Caco-2 (cell line): ENCODE measurements around the gene EPYC. TPM values are rescaled to one million over a fixed set of nuclear protein-coding genes. Genes with fewer than 3 reads are reported as not detected.

Source experiments
- BruUV-seq: library from RNA; stranded (reverse); fragments of 400-500 nt; replicated peaks from 2 replicates; lab custom pipeline; 2021; lab: Mats Ljungman, UMichigan
- CTCF ChIA-PET: fragments of 300-600 bp; sonication (Branson Sonifier 250); formaldehyde crosslinking; loops from one replicate; lab custom pipeline; 2022; ENCODE audit warnings: antibody characterized with exemption; lab: Charles Lee
- POLR2A ChIA-PET: fragments of 300-600 bp; sonication (Branson Sonifier 250); formaldehyde crosslinking; loops from one replicate; lab custom pipeline; 2022; ENCODE audit warnings: antibody characterized with exemption; lab: Charles Lee
- DNase-seq, 2 experiments: peaks; one replicate each; pipeline versions ENCODE4 v3.0.0 to v3.0.0-alpha.2; 2020 to 2022
- H3K27me3 ChIP-seq: replicated peaks from 2 replicates; pipeline ENCODE4 v1.6.0; 2011; ENCODE audit warnings: low read length; ENCODE audit not compliant: control insufficient read depth, insufficient read depth
- H3K36me3 ChIP-seq: 2 replicates; pipeline ENCODE4 v1.5.1; 2011; ENCODE audit warnings: low read length; ENCODE audit not compliant: control insufficient read depth, insufficient read depth
- H3K4me1 ChIP-seq: fragments of 250-450 bp; sonication (Bioruptor Pico); 2 replicates; pipeline ENCODE4 v1.5.1; 2020; ENCODE audit warnings: mild to moderate bottlenecking
- H3K4me3 ChIP-seq: 2 replicates; pipeline ENCODE4 v1.5.1; 2011; ENCODE audit warnings: low read depth, mild to moderate bottlenecking, control low read depth, low read length
- H3K9me3 ChIP-seq: fragments of 250-450 bp; sonication (Bioruptor Pico); 2 replicates; pipeline ENCODE4 v1.5.1; 2020; ENCODE audit warnings: mild to moderate bottlenecking, moderate library complexity
- H3K27ac Mint-ChIP-seq: one replicate; pipeline ENCODE4 v1.8.0; 2022; ENCODE audit warnings: mixed read lengths; ENCODE audit not compliant: unreplicated experiment
- H3K27me3 Mint-ChIP-seq: one replicate; pipeline ENCODE4 v1.8.0; 2022; ENCODE audit warnings: mixed read lengths; ENCODE audit not compliant: insufficient read depth, unreplicated experiment
- H3K36me3 Mint-ChIP-seq: one replicate; pipeline ENCODE4 v1.8.0; 2022; ENCODE audit warnings: mild to moderate bottlenecking, mixed read lengths; ENCODE audit not compliant: insufficient read depth, unreplicated experiment
- H3K4me1 Mint-ChIP-seq: one replicate; pipeline ENCODE4 v1.8.0; 2022; ENCODE audit warnings: low read depth, mixed read lengths; ENCODE audit not compliant: unreplicated experiment
- H3K4me3 Mint-ChIP-seq: one replicate; pipeline ENCODE4 v1.8.0; 2022; ENCODE audit warnings: mild to moderate bottlenecking, moderate library complexity, mixed read lengths; ENCODE audit not compliant: unreplicated experiment
- H3K9me3 Mint-ChIP-seq: one replicate; pipeline ENCODE4 v1.8.0; 2022; ENCODE audit warnings: mixed read lengths; ENCODE audit not compliant: unreplicated experiment
- CTCF ChIP-seq, 2 experiments: fragments of 200-600 bp in 1 of 2; IDR thresholded peaks; 1 replicate in 1 of 2; 2 replicates in 1 of 2; pipeline versions ENCODE4 v1.5.1 to v1.8.0; 2011 to 2022; ENCODE audit warnings: antibody characterized with exemption in 1 of 2, control low read depth in 1 of 2, inconsistent platforms in 1 of 2, low read depth in 1 of 2, low read length in 1 of 2, mild to moderate bottlenecking in 1 of 2, moderate library complexity in 1 of 2; ENCODE audit not compliant: insufficient read depth in 1 of 2, severe bottlenecking in 1 of 2, unreplicated experiment in 1 of 2
- intact Hi-C: fragments of 100-400 bp; cut with micrococcal nuclease; formaldehyde crosslinking; loops from one replicate; pipeline ENCODE4 v1.10.0; 2022; ENCODE audit not compliant: unreplicated experiment
- total RNA-seq: library from RNA; stranded (reverse); gene quantifications from 2 replicates; pipeline ENCODE4 v1.2.3, GENCODE V29; 2022

Gene EPYC
- total RNA-seq, 1 experiment from 2014 or later, result not detected

- TF ChIP-seq CTCF (IDR thresholded peaks at IDR 0.05; ENCODE audit: insufficient read depth in 1 of 2, low read depth in 1 of 2, low read length in 1 of 2, severe bottlenecking in 1 of 2, unreplicated experiment in 1 of 2), result no peak
- Histone ChIP-seq H3K36me3 (no peaks in the 10 kb centered on the region), H3K27me3 (no peaks in the 10 kb centered on the region), H3K4me1 (no peaks in the 10 kb centered on the region), H3K9me3 (no peaks in the 10 kb centered on the region), H3K4me3 (no peak overlapping the region)
- Mint-ChIP-seq H3K27ac (no peak overlapping the region), H3K27me3 (peaks cover 5% of the 10 kb centered on the region), H3K4me1 (no peaks in the 10 kb centered on the region), H3K36me3 (no peaks in the 10 kb centered on the region), H3K4me3 (no peak overlapping the region), H3K9me3 (no peaks in the 10 kb centered on the region)
- BruUV-seq, result no TSS peak
- intact Hi-C loops, result no loop called here
- POLR2A ChIA-PET, result no interaction called here
- CTCF ChIA-PET, result no interaction called here
- no peak for DNase-seq
Measured at GRCh38 chr12:91017043-91017442, 12.3 kb upstream of the EPYC start.

GRCh38 chr12:91009319-91009950 lies 4.7 kb upstream of the EPYC start:
- CTCF ChIA-PET, result no interaction called here
- no peak overlapping the region for H3K4me3 Mint-ChIP-seq
- TF ChIP-seq CTCF (IDR thresholded peaks at IDR 0.05; ENCODE audit: insufficient read depth in 1 of 2, low read depth in 1 of 2, low read length in 1 of 2, severe bottlenecking in 1 of 2, unreplicated experiment in 1 of 2), result no peak
- H3K36me3 ChIP-seq, result no peaks in the 10 kb centered on the region
- H3K4me3 ChIP-seq, result no peak overlapping the region
- no peaks in the 10 kb centered on the region for H3K4me1 Mint-ChIP-seq
- H3K9me3 ChIP-seq, result no peaks in the 10 kb centered on the region
- no peaks in the 10 kb centered on the region for H3K9me3 Mint-ChIP-seq
- no peaks in the 10 kb centered on the region for H3K27me3 Mint-ChIP-seq
- DNase-seq, result no peak
- no peak overlapping the region for H3K27ac Mint-ChIP-seq
- no peaks in the 10 kb centered on the region for H3K27me3 ChIP-seq
- no peaks in the 10 kb centered on the region for H3K36me3 Mint-ChIP-seq
- H3K4me1 ChIP-seq, result no peaks in the 10 kb centered on the region
- no TSS peak for BruUV-seq
- intact Hi-C loops, result no loop called here
- POLR2A ChIA-PET, result no interaction called here

- no peaks in the 10 kb centered on the region for H3K9me3 Mint-ChIP-seq
- H3K9me3 ChIP-seq, result no peaks in the 10 kb centered on the region
- no peak overlapping the region for H3K4me3 Mint-ChIP-seq
- DNase-seq, result no peak
- TF ChIP-seq CTCF (IDR thresholded peaks at IDR 0.05; ENCODE audit: insufficient read depth in 1 of 2, low read depth in 1 of 2, low read length in 1 of 2, severe bottlenecking in 1 of 2, unreplicated experiment in 1 of 2), result no peak
- H3K4me1 Mint-ChIP-seq, result no peaks in the 10 kb centered on the region
- no peaks in the 10 kb centered on the region for H3K4me1 ChIP-seq
- no peaks in the 10 kb centered on the region for H3K36me3 Mint-ChIP-seq
- no peak overlapping the region for H3K27ac Mint-ChIP-seq
- intact Hi-C loops, result no loop called here
- POLR2A ChIA-PET, result no interaction called here
- no TSS peak for BruUV-seq
- H3K36me3 ChIP-seq, result no peaks in the 10 kb centered on the region
- CTCF ChIA-PET, result no interaction called here
- H3K4me3 ChIP-seq, result no peak overlapping the region
- no peaks in the 10 kb centered on the region for H3K27me3 ChIP-seq
- H3K27me3 Mint-ChIP-seq, result no peaks in the 10 kb centered on the region
Measured at GRCh38 chr12:91007531-91008290, 2.9 kb upstream of the EPYC start.
